HG03139 (cell line): Measurements from ENCODE around the gene ANKFY1.

Source experiments
- ATAC-seq: cut with Tn5 transposase; IDR thresholded peaks from one replicate; pipeline ENCODE4 v1.9.1; 2021; ENCODE audit not compliant: unreplicated experiment

ANKFY1 gene

GRCh38 chr17:4127555-4127954 lies 136.2 kb downstream of the ANKFY1 start:
- ATAC-seq = no peak

GRCh38 chr17:4125552-4125951 lies 138.2 kb downstream of the ANKFY1 start:
- ATAC-seq = no peak

- ATAC-seq = no peak
Measured at GRCh38 chr17:4124999-4125398, 138.8 kb downstream of the ANKFY1 start.

GRCh38 chr17:4120332-4120731 lies 143.4 kb downstream of the ANKFY1 start:
- no peak for ATAC-seq

GRCh38 chr17:4119299-4119698 lies 144.5 kb downstream of the ANKFY1 start:
- ATAC-seq = no peak

GRCh38 chr17:4118015-4118743 lies 145.6 kb downstream of the ANKFY1 start:
- ATAC-seq = no peak

GRCh38 chr17:4116516-4116915 lies 147.3 kb downstream of the ANKFY1 start:
- ATAC-seq = no peak
